ENCODE data around the gene RPS19BP1.
A peak's percentile ranks its signal among the peaks of the same experiment; 100 is the strongest.
"Not testable (repeated sequence)": the region's sequence is repeated elsewhere in the genome, so short reads cannot be mapped to it uniquely, and the experiment has no call there.

Gene RPS19BP1

GRCh38 chr22:39528681-39529486 is 3.7 kb downstream of the RPS19BP1 start:
- DNase-seq (ENCODE audit: low read depth in 2 of 2, low spot score in 1 of 2), result peak; percentile 71 to 74

GRCh38 chr22:39528080-39528661 is 4.4 kb downstream of the RPS19BP1 start:
- DNase-seq (ENCODE audit: low read depth in 2 of 2, low spot score in 1 of 2), result no peak

- no peak for DNase-seq (ENCODE audit: low read depth in 2 of 2, low spot score in 1 of 2)
These were observed 5.0 kb downstream of the RPS19BP1 start for GRCh38 chr22:39527481-39527961.

- DNase-seq (ENCODE audit: low read depth in 2 of 2, low spot score in 1 of 2), result no peak
These were observed 5.8 kb downstream of the RPS19BP1 start for GRCh38 chr22:39526736-39527171.

GRCh38 chr22:39525658-39525975 is 6.9 kb downstream of the RPS19BP1 start:
- DNase-seq (ENCODE audit: low read depth in 2 of 2, low spot score in 1 of 2), result no peak

- no peak for DNase-seq (ENCODE audit: low read depth in 2 of 2, low spot score in 1 of 2)
These were observed 7.5 kb downstream of the RPS19BP1 start for GRCh38 chr22:39524753-39525657.

GRCh38 chr22:39524089-39524752 is 8.3 kb downstream of the RPS19BP1 start:
- DNase-seq (ENCODE audit: low read depth in 2 of 2, low spot score in 1 of 2), result no peak

- DNase-seq (ENCODE audit: low read depth in 2 of 2, low spot score in 1 of 2), result no peak
These were observed 9.8 kb downstream of the RPS19BP1 start for GRCh38 chr22:39522567-39523300.

- DNase-seq (ENCODE audit: low read depth in 2 of 2, low spot score in 1 of 2), result not testable (repeated sequence)
These were observed 10.5 kb downstream of the RPS19BP1 start for GRCh38 chr22:39522091-39522490.

- DNase-seq (ENCODE audit: low read depth in 2 of 2, low spot score in 1 of 2), result not testable (repeated sequence)
These were observed 11.3 kb downstream of the RPS19BP1 start for GRCh38 chr22:39521106-39521885.

- DNase-seq (ENCODE audit: low read depth in 2 of 2, low spot score in 1 of 2), result peak; percentile 82 to 94
These were observed 12.1 kb downstream of the RPS19BP1 start, which contains the start of gene ATF4 for GRCh38 chr22:39520226-39521105. Gene ATF4 (plus strand): TSS chr22:39520562. CDS start chr22:39521446, 884 bp downstream.

GRCh38 chr22:39519681-39520225 is 12.8 kb downstream of the RPS19BP1 start:
- peak in 1 of 2 donors; percentile 95 for DNase-seq (ENCODE audit: low read depth in 2 of 2, low spot score in 1 of 2)

- no peak for DNase-seq (ENCODE audit: low read depth in 2 of 2, low spot score in 1 of 2)
These were observed 13.4 kb downstream of the RPS19BP1 start for GRCh38 chr22:39518996-39519680.

- no peak for DNase-seq (ENCODE audit: low read depth in 2 of 2, low spot score in 1 of 2)
These were observed 14.3 kb downstream of the RPS19BP1 start for GRCh38 chr22:39518144-39518786.

- no peak for DNase-seq (ENCODE audit: low read depth in 2 of 2, low spot score in 1 of 2)
These were observed 15.1 kb downstream of the RPS19BP1 start for GRCh38 chr22:39517470-39517869.

- DNase-seq (ENCODE audit: low read depth in 2 of 2, low spot score in 1 of 2), result no peak
These were observed 17.1 kb downstream of the RPS19BP1 start for GRCh38 chr22:39515266-39516050.
